Activated CD8-positive, alpha-beta memory T cell treated with anti-CD3 and anti-CD28 coated beads, Interleukin-2, amount 50 U/mL, for 24 hours (primary cell): ENCODE measurements around the gene VTN.
A peak's percentile ranks its signal among the peaks of the same experiment; 100 is the strongest.

Source experiments
- DNase-seq: peaks from one replicate; pipeline ENCODE4 v3.0.0-alpha.2; 2020; ENCODE audit errors: extremely low read depth

The VTN gene

GRCh38 chr17:28395968-28396367 lies 25.9 kb upstream of the VTN start:
- no peak for DNase-seq

DNA sequence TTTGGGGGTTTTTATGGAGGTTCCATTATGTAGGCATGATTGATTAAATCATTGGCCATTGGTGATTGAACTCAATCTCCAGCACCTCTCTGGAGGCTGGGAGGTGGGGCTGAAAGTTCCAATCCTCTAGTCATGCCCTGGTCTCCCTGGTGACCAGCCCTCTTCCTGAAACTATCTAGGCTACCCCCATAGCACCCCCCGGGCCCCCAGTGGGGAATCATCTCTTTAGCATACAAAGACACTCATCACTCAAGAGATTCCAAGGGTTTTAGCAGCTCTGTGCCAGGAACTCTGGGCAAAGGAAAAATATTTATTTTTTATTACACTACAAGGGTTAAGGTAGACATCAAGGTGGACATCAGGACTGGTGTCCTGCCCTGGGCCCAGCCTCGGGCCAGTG lies 25.3 kb upstream of the VTN start:
- DNase-seq, result no peak

GRCh38 chr17:28394337-28395116 lies 24.4 kb upstream of the VTN start:
- DNase-seq, result no peak

DNA sequence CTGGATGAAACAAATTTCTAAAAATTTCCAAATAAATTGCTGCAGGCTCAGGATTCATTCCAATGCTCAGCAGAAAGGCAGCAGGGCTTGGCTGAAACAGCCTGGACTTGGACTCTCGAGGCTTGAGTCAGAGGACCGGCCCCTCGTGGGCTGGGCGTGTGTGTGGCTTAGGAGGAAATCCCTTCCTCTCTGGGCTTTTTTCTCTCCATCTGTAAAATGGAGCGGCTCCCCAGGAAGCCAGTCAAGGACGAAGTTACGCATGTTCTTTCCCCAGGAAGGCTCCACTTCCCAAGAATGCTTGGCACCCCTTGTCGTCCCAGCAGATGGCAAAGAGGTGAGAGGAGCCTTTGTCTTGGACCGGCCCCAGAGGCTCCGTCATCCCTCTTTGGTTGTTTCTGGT lies 22.4 kb upstream of the VTN start:
- DNase-seq, result no peak

DNA sequence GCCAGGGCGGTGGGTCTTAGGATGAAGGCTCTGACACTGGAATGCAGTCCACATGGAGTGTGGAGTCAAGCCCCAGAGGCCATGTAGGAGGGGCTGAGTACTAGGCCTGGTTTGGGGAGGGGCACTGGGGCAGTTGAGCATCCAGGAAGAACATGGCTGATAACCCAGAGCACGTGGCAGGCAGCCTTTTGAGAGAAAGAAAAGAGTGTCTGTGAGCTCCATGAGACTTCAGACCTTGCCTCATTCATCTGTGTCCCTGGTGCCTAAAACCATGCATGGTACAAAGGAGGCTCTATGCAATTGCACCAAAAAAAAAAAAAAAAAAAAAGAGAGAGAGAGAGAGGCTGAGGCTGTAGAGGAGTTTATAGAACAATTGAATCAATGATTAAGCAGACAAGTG lies 21.3 kb upstream of the VTN start:
- DNase-seq, result no peak

- DNase-seq, result no peak
Observed at GRCh38 chr17:28390984-28391383, 20.9 kb upstream of the VTN start.

GRCh38 chr17:28390563-28390962 lies 20.5 kb upstream of the VTN start:
- no peak for DNase-seq

GRCh38 chr17:28390141-28390540 lies 20.0 kb upstream of the VTN start:
- no peak for DNase-seq

- DNase-seq, result no peak
Observed at GRCh38 chr17:28388106-28388505, 18.0 kb upstream of the VTN start.

DNA sequence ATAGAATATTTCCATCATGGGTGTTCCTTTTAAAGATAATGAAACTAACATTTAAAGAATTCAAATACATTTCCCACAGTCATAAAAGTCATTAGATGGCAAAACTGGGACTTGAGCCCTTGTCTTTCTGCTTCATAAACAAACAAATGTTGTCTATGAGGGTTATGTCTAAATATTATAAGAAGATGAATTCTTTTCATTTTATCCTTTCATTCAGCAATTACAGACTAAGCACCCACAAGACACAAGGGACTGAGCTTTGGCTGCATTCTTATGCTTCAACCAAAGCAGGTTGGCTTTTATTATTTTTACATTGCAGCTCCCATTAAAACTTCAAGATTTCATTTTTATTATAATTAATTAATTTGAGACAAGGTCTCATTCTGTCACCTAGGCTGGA lies 16.3 kb upstream of the VTN start:
- DNase-seq, result no peak

DNA sequence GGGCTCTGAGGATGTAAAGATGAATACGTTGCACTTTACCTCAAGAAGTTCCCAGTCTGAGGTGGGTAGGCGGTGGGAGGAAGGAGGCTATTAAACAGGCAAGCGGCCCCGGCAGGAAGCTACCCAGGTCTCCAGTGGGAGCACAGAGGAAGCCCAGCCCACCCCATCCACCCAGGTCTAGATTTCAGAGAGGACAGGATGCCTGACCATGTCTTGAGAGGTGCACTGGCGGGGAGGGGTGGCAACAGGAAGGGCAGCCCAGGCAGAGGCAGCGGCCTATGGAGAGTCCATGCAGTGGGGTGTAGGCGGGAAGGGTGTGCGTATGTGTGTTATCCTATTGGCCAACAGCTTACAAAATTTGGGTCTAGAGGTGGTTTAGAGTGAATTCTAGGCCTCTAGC lies 15.3 kb upstream of the VTN start:
- DNase-seq, result no peak

- no peak for DNase-seq
Observed at GRCh38 chr17:28385037-28385400, 14.9 kb upstream of the VTN start.

DNA sequence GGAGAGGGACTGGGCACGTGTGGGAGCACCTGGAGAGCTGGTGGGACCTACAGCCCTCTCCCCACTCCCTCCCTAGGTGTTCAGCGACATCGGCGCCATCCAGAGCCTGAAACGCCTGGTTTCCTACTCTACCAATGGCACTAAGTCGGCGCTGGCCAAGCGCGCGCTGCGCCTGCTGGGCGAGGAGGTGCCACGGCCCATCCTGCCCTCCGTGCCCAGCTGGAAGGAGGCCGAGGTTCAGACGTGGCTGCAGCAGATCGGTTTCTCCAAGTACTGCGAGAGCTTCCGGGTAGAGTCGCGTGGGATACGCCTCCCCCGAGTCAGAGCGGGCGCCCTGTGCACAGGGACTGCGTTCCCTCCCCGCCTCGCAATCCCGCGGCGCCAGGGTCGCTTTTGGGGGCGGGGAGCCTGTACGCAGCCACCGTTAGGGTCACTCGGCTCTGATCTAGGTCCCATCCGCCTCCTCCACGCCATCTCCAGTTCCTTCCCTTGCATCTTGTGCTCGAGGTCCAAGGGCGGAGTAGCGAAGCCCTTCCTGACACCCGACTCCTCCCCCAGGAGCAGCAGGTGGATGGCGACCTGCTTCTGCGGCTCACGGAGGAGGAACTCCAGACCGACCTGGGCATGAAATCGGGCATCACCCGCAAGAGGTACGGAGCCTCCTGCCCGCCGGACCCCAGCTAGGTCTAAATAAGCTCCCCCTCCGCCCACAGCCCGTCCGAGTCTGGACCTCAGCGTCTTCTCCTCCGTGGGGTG lies 14.4 kb upstream of the VTN start:
- peak; percentile 36 for DNase-seq

DNA sequence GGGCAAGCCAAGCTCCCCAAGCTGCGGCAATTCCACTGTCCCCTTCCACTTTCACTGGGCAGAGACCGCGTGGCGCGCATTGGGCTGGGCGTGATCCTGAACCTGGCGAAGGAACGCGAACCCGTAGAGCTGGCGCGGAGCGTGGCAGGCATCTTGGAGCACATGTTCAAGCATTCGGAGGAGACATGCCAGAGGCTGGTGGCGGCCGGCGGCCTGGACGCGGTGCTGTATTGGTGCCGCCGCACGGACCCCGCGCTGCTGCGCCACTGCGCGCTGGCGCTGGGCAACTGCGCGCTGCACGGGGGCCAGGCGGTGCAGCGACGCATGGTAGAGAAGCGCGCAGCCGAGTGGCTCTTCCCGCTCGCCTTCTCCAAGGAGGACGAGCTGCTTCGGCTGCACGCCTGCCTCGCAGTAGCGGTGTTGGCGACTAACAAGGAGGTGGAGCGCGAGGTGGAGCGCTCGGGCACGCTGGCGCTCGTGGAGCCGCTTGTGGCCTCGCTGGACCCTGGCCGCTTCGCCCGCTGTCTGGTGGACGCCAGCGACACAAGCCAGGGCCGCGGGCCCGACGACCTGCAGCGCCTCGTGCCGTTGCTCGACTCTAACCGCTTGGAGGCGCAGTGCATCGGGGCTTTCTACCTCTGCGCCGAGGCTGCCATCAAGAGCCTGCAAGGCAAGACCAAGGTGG lies 11.2 kb upstream of the VTN start:
- no peak for DNase-seq

DNA sequence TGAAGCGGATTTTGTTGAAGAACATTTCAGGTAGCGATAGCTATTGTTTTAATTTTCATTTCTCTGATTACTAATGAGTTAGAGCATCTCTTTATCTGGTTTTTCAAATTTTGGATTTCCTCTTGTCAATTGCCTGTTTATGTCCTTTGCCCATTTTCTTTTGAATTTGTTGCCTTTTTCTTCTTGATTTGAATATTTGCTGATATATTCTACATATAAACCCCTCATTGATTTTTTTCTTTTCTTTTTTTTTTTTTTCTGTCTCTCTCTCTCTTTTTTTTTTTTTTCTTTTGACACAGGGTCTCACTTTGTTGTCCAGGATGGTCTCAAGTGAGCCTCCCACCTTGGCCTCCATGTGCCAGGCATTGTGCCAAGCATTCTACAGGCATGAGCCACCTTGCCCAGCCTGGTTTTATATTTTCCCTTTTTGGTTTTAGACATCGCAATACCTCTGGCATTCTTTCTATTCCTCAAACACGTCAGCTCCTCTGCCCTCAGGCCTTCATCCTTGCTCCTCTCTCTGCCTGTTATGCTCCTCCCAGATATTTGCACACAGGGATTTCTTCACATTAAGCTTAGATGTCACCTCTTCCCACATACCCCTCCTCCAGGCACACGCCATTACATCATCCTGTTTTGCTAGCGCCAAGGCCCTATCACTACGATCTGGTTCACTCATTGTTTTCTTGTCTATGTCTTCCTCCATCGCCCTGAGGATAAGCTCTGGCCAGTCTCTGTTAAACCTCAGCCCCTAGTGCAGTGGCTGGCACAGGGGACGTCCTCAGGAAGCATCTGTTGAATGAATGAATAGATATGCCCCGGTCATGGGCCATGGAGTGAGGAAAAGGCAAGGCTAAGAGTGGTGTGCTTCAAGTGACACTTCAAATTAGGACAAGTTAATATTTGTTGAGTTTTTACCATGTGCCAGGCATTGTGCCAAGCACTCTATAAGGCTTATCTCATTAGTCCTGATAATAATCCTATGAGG lies 10.0 kb upstream of the VTN start:
- DNase-seq, result no peak

GRCh38 chr17:28372945-28373274 lies 2.8 kb upstream of the VTN start:
- no peak for DNase-seq

- DNase-seq, result no peak
Observed at GRCh38 chr17:28372203-28372944, 2.3 kb upstream of the VTN start.

GRCh38 chr17:28371245-28372202 lies 1.4 kb upstream of the VTN start, which contains the start of gene SARM1:
SARM1 (plus strand) TSS chr17:28371694; CDS start chr17:28372033, 339 bp downstream.
- DNase-seq, result peak; percentile 71

DNA sequence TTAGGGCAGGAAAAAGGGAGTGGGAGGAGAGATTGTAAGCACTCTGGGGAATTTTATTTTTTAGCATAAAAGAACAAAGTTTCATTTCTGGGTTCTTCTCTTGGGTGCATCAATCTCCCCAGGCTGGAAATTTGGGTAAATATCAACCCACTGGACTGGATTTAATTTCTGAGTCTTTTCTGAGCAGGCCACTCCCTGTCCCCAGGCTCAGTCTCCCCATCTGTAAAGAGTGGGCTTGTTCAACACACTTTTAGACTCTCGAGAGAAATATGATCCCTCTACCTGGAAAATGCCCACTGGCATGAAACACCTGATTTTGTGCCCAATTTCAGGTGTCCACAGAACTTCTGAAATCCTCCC lies 617 bp upstream of the VTN start:
- DNase-seq, result no peak

GRCh38 chr17:28369684-28370034 lies 448 bp downstream of the VTN start:
- DNase-seq, result no peak
